GM12878 (cell line): ENCODE data around the gene ERLEC1. TPM values are rescaled to one million over a fixed set of nuclear protein-coding genes. Genes with fewer than 3 reads are reported as not detected.

Source experiments
- ATAC-seq: fragments of 200-7000 bp; cut with Tn5 transposase; 3 replicates; pipeline ENCODE4 v1.9.1; 2020; ENCODE audit warnings: mild to moderate bottlenecking, moderate library complexity
- BruUV-seq: library from RNA; stranded (reverse); fragments of 400-500 nt; replicated peaks from 2 replicates; lab custom pipeline; 2021; lab: Mats Ljungman, UMichigan
- CTCF ChIA-PET: fragments of 300-600 bp; sonication (Branson Sonifier 250); formaldehyde crosslinking; extraction: SDS; loops from one replicate; lab custom pipeline; 2021; ENCODE audit warnings: inconsistent platforms; lab: Yijun Ruan, JAX
- POLR2A ChIA-PET: fragments of 350-600 bp; formaldehyde crosslinking; extraction: SDS; loops from one replicate; lab custom pipeline; 2021; ENCODE audit warnings: inconsistent platforms; lab: Charles Lee
- RAD21 ChIA-PET: fragments of 300-600 bp; sonication (Branson Sonifier 250); formaldehyde crosslinking; loops from one replicate; lab custom pipeline; 2023; ENCODE audit warnings: antibody characterized with exemption; ENCODE audit not compliant: unreplicated experiment; lab: Charles Lee
- SMC1A ChIA-PET: fragments of 300-600 bp; sonication (Branson Sonifier 250); formaldehyde crosslinking; loops from one replicate; lab custom pipeline; 2023; ENCODE audit not compliant: unreplicated experiment, uncharacterized antibody; lab: Charles Lee
- DNase-seq: peaks from one replicate; pipeline ENCODE4 v3.0.0-alpha.2; 2011; ENCODE audit warnings: low read depth, low spot score
- FAIRE-seq: peaks from 3 replicates; lab custom pipeline; 2011; peaks lifted over from hg19 to GRCh38; lab: Jason Lieb, UNC
- H2AFZ ChIP-seq: 2 replicates; pipeline ENCODE4 v1.6.0; 2011; ENCODE audit warnings: low read depth, low read length, control low read depth; ENCODE audit not compliant: control insufficient read depth
- H3K27ac ChIP-seq: 2 replicates; pipeline ENCODE4 v1.5.1; 2011; ENCODE audit warnings: control low read depth; ENCODE audit not compliant: control insufficient read depth, insufficient read depth
- H3K27me3 ChIP-seq, 2 experiments: replicated peaks in 1 of 2; 2 replicates each; pipeline versions ENCODE4 v1.6.0 to v1.6.1; 2011; ENCODE audit warnings: low read length in 1 of 2; ENCODE audit not compliant: control insufficient read depth in 2 of 2, insufficient read depth in 2 of 2
- H3K36me3 ChIP-seq, 2 experiments: 2 replicates each; pipeline ENCODE4 v1.5.1; 2011; ENCODE audit warnings: low read length in 1 of 2; ENCODE audit not compliant: control insufficient read depth in 2 of 2, insufficient read depth in 2 of 2
- H3K4me1 ChIP-seq: 2 replicates; pipeline ENCODE4 v1.6.1; 2011; ENCODE audit warnings: mild to moderate bottlenecking, low read length, moderate library complexity, mixed read lengths; ENCODE audit not compliant: control insufficient read depth, insufficient read depth
- H3K4me2 ChIP-seq: 2 replicates; pipeline ENCODE4 v1.6.0; 2011; ENCODE audit warnings: control low read depth; ENCODE audit not compliant: control insufficient read depth, insufficient read depth
- H3K4me3 ChIP-seq: fragments of 200-600 bp; sonication (generic); 2 replicates; pipeline ENCODE4 v1.5.1; 2016
- H3K79me2 ChIP-seq: 2 replicates; pipeline ENCODE4 v1.6.0; 2011; ENCODE audit warnings: low read length; ENCODE audit not compliant: control insufficient read depth, insufficient read depth
- H3K9ac ChIP-seq: 2 replicates; pipeline ENCODE4 v1.8.0; 2011; ENCODE audit warnings: low read length, control low read depth, mixed read lengths; ENCODE audit not compliant: control insufficient read depth, insufficient read depth
- H3K9me3 ChIP-seq: replicated peaks from 3 replicates; pipeline ENCODE4 v1.5.1; 2011; ENCODE audit warnings: mild to moderate bottlenecking, low read length; ENCODE audit not compliant: control insufficient read depth, insufficient read depth
- H4K20me1 ChIP-seq: 2 replicates; pipeline ENCODE4 v1.6.0; 2011; ENCODE audit not compliant: control insufficient read depth, insufficient read depth
- CTCF ChIP-seq, 3 experiments: IDR thresholded peaks in 2 of 3; conservative IDR thresholded peaks in 1 of 3; 2 replicates each; pipeline ENCODE4 v1.5.1; 2011; ENCODE audit warnings: low read depth in 3 of 3, low read length in 3 of 3, mild to moderate bottlenecking in 3 of 3, control low read depth in 2 of 3, moderate library complexity in 2 of 3, inconsistent platforms in 1 of 3, mixed read lengths in 1 of 3; ENCODE audit not compliant: control insufficient read depth in 2 of 3, insufficient read depth in 1 of 3; ENCODE audit errors: extremely low read depth in 1 of 3
- ELK1 ChIP-seq: IDR thresholded peaks from 2 replicates; pipeline ENCODE4 v1.6.1; 2012; ENCODE audit warnings: low read depth, low read length, improper control_type of control experiment
- MTA3 ChIP-seq: IDR thresholded peaks from 2 replicates; pipeline ENCODE4 v1.6.1; 2012; ENCODE audit warnings: low read length, inconsistent platforms, borderline replicate concordance
- MXI1 ChIP-seq: fragments of 150-350 bp; IDR thresholded peaks from 2 replicates; pipeline ENCODE4 v1.6.1; 2011; ENCODE audit warnings: low read depth, mild to moderate bottlenecking, inconsistent platforms, low read length, improper control_type of control experiment
- SUPT20H ChIP-seq: IDR thresholded peaks from 2 replicates; pipeline ENCODE4 v1.6.1; 2011; ENCODE audit warnings: low read depth, mild to moderate bottlenecking, low read length, moderate library complexity, borderline replicate concordance; ENCODE audit not compliant: control insufficient read depth
- WGBS: methylation state at CpG from one replicate; pipeline ENCODE4 v1.1.6; 2016; ENCODE audit warnings: low lambda C conversion rate; ENCODE audit not compliant: insufficient replicate concordance, insufficient coverage; ENCODE audit errors: missing lambda C conversion rate; 5-methylcytosine and 5-hydroxymethylcytosine counted together
- in situ Hi-C: fragments of 300-500 bp; cut with MboI; formaldehyde crosslinking; loops from 9 replicates; pipeline ENCODE4 v1.14.3; 2018; ENCODE audit warnings: mixed read lengths
- intact Hi-C: fragments of 100-400 bp; cut with micrococcal nuclease; formaldehyde crosslinking; loops from one replicate; pipeline ENCODE4 v1.14.2; 2022; ENCODE audit not compliant: unreplicated experiment
- polyA plus RNA-seq, 11 experiments: library from polyadenylated mRNA; depleted of rRNA in 4 of 11; unstranded in 6 of 11; stranded (reverse) in 5 of 11; fragments of >200 nt; fragmentation: Nextera tagmentation in 4 of 11; fragmentation: Illumina TruSeq in 1 of 11; extraction: Ambion mirVana in 4 of 11; extraction: Trizol in 1 of 11; gene quantifications; 1 replicate in 1 of 11; 2 replicates in 10 of 11; pipeline versions ENCODE4 v1.2.1 to v1.2.3, GENCODE V29; 2011 to 2016; ENCODE audit warnings: inconsistent platforms in 2 of 11, missing spikeins in 2 of 11, low read depth in 1 of 11
- total RNA-seq, 4 experiments: library from RNA; depleted of rRNA in 3 of 4; stranded (reverse); fragments of >200 nt in 3 of 4; fragmentation: Illumina TruSeq in 1 of 4; extraction: Trizol in 1 of 4; gene quantifications; 2 replicates each; pipeline versions ENCODE4 v1.2.1 to v1.2.3, GENCODE V29; 2013 to 2021

The ERLEC1 gene
- total and polyA plus RNA-seq, 10 of the 15 experiments (the other 5 are each of a cell fraction or from before 2014, with no cell fraction given): 14.1 to 52.2 (median 30.0) TPM

- intact Hi-C loops (loop anchor here (2.0 kb wide), 1 partner anchor 21 kb away; the partner anchor contains the start of gene CHAC2), in situ Hi-C loops (no loop called here)
- Histone ChIP-seq H3K9me3 (no peaks in the 10 kb centered on the region), H3K4me1 (0 out of 2 replicates have a peak, but pooled peaks cover 2% of the 10 kb centered on the region), H3K27ac (peak overlapping the region; percentile 86), H3K4me3 (peak overlapping the region; percentile 97), H2AFZ (peak overlapping the region; percentile 95; the same call in 1 of the 2 replicates), H3K27me3 (no peaks in the 10 kb centered on the region), H3K36me3 (0 out of 4 replicates have a peak, but pooled peaks cover 0 to 4% of the 10 kb centered on the region in 2 experiments), H3K79me2 (peaks cover 80% of the 10 kb centered on the region), H3K4me2 (peak overlapping the region; percentile 53), H3K9ac (peak overlapping the region; percentile 92), H4K20me1 (no peaks in the 10 kb centered on the region)
- ChIA-PET CTCF (interaction anchor here (1.1 to 2.9 kb wide), 2 partner anchors 20 to 52 kb away, joined by 3 to 14 read pairs; partner anchors contain the start of gene CHAC2), POLR2A (interaction anchor here (0.7 to 6.6 kb wide), 6 partner anchors 13 to 301 kb away, joined by 3 to 37 read pairs (median 4); partner anchors contain the start of genes CHAC2 and PSME4), SMC1A (interaction anchor here (1.0 to 3.0 kb wide), 3 partner anchors 13 to 181 kb away, joined by 4 to 22 read pairs (median 6); partner anchors contain the start of gene CHAC2), RAD21 (interaction anchor here (2.7 kb wide), 1 partner anchor 19 kb away, joined by 12 read pairs; the partner anchor contains the start of gene CHAC2)
- peak; percentile 5; the same call in 2 of the 3 replicates for ATAC-seq
- TSS peak; percentile 77 for BruUV-seq
- WGBS: under 1% methylated on average over 17 of the region's 17 CpGs
- no peak for FAIRE-seq
- TF ChIP-seq MXI1 (peak; percentile 47; the same call in 1 of the 2 replicates), MTA3 (no peak)
- no peak for DNase-seq
These were observed 908 bp downstream of the ERLEC1 start for GRCh38 chr2:53787614-53788289.

DNA sequence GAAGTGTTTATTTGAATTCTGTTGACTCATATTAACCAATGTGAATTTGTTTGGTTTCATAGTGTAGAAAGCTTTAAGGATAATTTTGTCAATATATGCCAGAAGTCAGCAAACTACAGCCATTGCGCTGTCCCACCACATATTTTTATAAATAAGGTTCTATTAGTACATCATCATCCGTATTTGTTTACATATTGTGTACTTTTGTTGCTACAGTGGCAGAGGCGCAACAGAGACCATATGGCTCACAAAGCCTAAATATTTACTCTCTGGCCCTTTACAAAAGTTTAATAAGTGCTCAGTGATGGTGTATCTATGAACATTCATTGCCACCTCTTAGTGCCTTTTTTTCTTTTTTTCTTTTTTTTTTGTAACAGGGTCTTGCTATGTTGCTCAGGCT lies 6.4 kb downstream of the ERLEC1 start:
- WGBS: 100% methylated on average over 3 of the region's 3 CpGs
- RAD21 ChIA-PET: no interaction called here
- no peaks in the 10 kb centered on the region for H3K4me1 ChIP-seq
- no TSS peak for BruUV-seq
- H2AFZ ChIP-seq: no peak overlapping the region
- POLR2A ChIA-PET: no interaction called here
- intact Hi-C loops: no loop called here
- FAIRE-seq (no peak), ATAC-seq (no peak)
- peaks cover 27% of the 10 kb centered on the region for H3K79me2 ChIP-seq
- SMC1A ChIA-PET: interaction anchor here (1.2 kb wide), 1 partner anchor 13 kb away, joined by 3 read pairs; no protein-coding TSS in a partner anchor
- H3K4me3 ChIP-seq: no peak overlapping the region
- no peak overlapping the region for H3K27ac ChIP-seq
- no peaks in the 10 kb centered on the region for H4K20me1 ChIP-seq
- CTCF ChIA-PET: no interaction called here
- TF ChIP-seq SUPT20H: no peak
- no peak for TF ChIP-seq CTCF (IDR thresholded peaks at IDR 0.05 in 2 of 3, conservative IDR thresholded peaks at IDR 0.05 in 1 of 3; ENCODE audit: control insufficient read depth in 2 of 3, extremely low read depth in 1 of 3, insufficient read depth in 1 of 3, low read depth in 3 of 3, low read length in 3 of 3)
- no peak for TF ChIP-seq ELK1
- TF ChIP-seq, all 136 proteins: peak for 0
- H3K4me2 ChIP-seq: no peak overlapping the region
- no peak for DNase-seq
- H3K9me3 ChIP-seq: no peaks in the 10 kb centered on the region
- H3K27me3 ChIP-seq: no peaks in the 10 kb centered on the region
- H3K36me3 ChIP-seq: peaks cover 0 to 3% of the 10 kb centered on the region in 2 experiments; a peak in 2 of 4 replicates
- in situ Hi-C loops: no loop called here
- no peak overlapping the region for H3K9ac ChIP-seq
